Stomach (tissue), 4 donors: ENCODE results near the gene CLDN22.
"Not testable (repeated sequence)": the region's sequence is repeated elsewhere in the genome, so short reads cannot be mapped to it uniquely, and the experiment has no call there.

Experiments
- CTCF ChIP-seq, 7 experiments: fragments of 450-650 bp in 4 of 7; fragments of 200-600 bp in 3 of 7; sonication (generic) in 3 of 7; IDR thresholded peaks; one replicate each; pipeline ENCODE4 v1.5.1; 2016 to 2019; ENCODE audit warnings: antibody characterized with exemption in 7 of 7, control low read depth in 2 of 7, mild to moderate bottlenecking in 1 of 7
- POLR2AphosphoS5 ChIP-seq, 3 donors: sonication (generic); formaldehyde crosslinking; IDR thresholded peaks; one replicate each; pipeline ENCODE4 v1.6.1; 2016; ENCODE audit warnings: antibody characterized with exemption in 3 of 3

GRCh38 chr4:183324056-183324455 lies 4.0 kb upstream of the CLDN22 start:
- not testable (repeated sequence) for TF ChIP-seq CTCF, POLR2AphosphoS5 (IDR thresholded peaks at IDR 0.05)
